ENCODE measurements around the gene DCDC1. TPM values are rescaled to one million over a fixed set of nuclear protein-coding genes. Genes with fewer than 3 reads are reported as not detected.

DCDC1 gene
- total RNA-seq, 1 experiment from 2014 or later = 0.68 TPM

- BruUV-seq (replicated peaks) = no TSS peak
- Mint-ChIP-seq H3K4me3 (ENCODE audit: low read depth, unreplicated experiment) (no peak overlapping the region), H3K27ac (ENCODE audit: unreplicated experiment) (no peak overlapping the region), H3K4me1 (ENCODE audit: low read depth, unreplicated experiment) (no peaks in the 10 kb centered on the region), H3K27me3 (ENCODE audit: unreplicated experiment) (no peaks in the 10 kb centered on the region), H3K36me3 (ENCODE audit: insufficient read depth, unreplicated experiment) (no peaks in the 10 kb centered on the region), H3K9me3 (ENCODE audit: low read depth, unreplicated experiment) (no peaks in the 10 kb centered on the region)
- intact Hi-C loops (cut with micrococcal nuclease; ENCODE audit: unreplicated experiment) = no loop called here
- DNase-seq = no peak
- no peak for TF ChIP-seq CTCF (IDR thresholded peaks at IDR 0.05; ENCODE audit: unreplicated experiment)
- CTCF ChIA-PET = no interaction called here
Measured at GRCh38 chr11:30895046-30895445, 474.5 kb downstream of the DCDC1 start.

- BruUV-seq (replicated peaks) = no TSS peak
- Mint-ChIP-seq H3K27ac (ENCODE audit: unreplicated experiment) (no peak overlapping the region), H3K36me3 (ENCODE audit: insufficient read depth, unreplicated experiment) (no peaks in the 10 kb centered on the region), H3K9me3 (ENCODE audit: low read depth, unreplicated experiment) (no peaks in the 10 kb centered on the region), H3K27me3 (ENCODE audit: unreplicated experiment) (no peaks in the 10 kb centered on the region), H3K4me1 (ENCODE audit: low read depth, unreplicated experiment) (no peaks in the 10 kb centered on the region), H3K4me3 (ENCODE audit: low read depth, unreplicated experiment) (no peak overlapping the region)
- no peak for DNase-seq
- intact Hi-C loops (cut with micrococcal nuclease; ENCODE audit: unreplicated experiment) = no loop called here
- CTCF ChIA-PET = no interaction called here
- TF ChIP-seq CTCF (IDR thresholded peaks at IDR 0.05; ENCODE audit: unreplicated experiment) = no peak
Measured at GRCh38 chr11:30893318-30893717, 476.2 kb downstream of the DCDC1 start.

- no peak for DNase-seq
- TF ChIP-seq CTCF (IDR thresholded peaks at IDR 0.05; ENCODE audit: unreplicated experiment) = no peak
- Mint-ChIP-seq H3K27ac (ENCODE audit: unreplicated experiment) (no peak overlapping the region), H3K27me3 (ENCODE audit: unreplicated experiment) (no peaks in the 10 kb centered on the region), H3K4me1 (ENCODE audit: low read depth, unreplicated experiment) (no peaks in the 10 kb centered on the region), H3K9me3 (ENCODE audit: low read depth, unreplicated experiment) (no peaks in the 10 kb centered on the region), H3K36me3 (ENCODE audit: insufficient read depth, unreplicated experiment) (no peaks in the 10 kb centered on the region), H3K4me3 (ENCODE audit: low read depth, unreplicated experiment) (no peak overlapping the region)
- CTCF ChIA-PET = no interaction called here
- no TSS peak for BruUV-seq (replicated peaks)
- intact Hi-C loops (cut with micrococcal nuclease; ENCODE audit: unreplicated experiment) = no loop called here
Measured at GRCh38 chr11:30889143-30889794, 480.3 kb downstream of the DCDC1 start.

- Mint-ChIP-seq H3K9me3 (ENCODE audit: low read depth, unreplicated experiment) (no peaks in the 10 kb centered on the region), H3K36me3 (ENCODE audit: insufficient read depth, unreplicated experiment) (no peaks in the 10 kb centered on the region), H3K27ac (ENCODE audit: unreplicated experiment) (no peak overlapping the region), H3K4me3 (ENCODE audit: low read depth, unreplicated experiment) (no peak overlapping the region), H3K4me1 (ENCODE audit: low read depth, unreplicated experiment) (no peaks in the 10 kb centered on the region), H3K27me3 (ENCODE audit: unreplicated experiment) (no peaks in the 10 kb centered on the region)
- no peak for DNase-seq
- TF ChIP-seq CTCF (IDR thresholded peaks at IDR 0.05; ENCODE audit: unreplicated experiment) = no peak
- no TSS peak for BruUV-seq (replicated peaks)
- intact Hi-C loops (cut with micrococcal nuclease; ENCODE audit: unreplicated experiment) = no loop called here
- CTCF ChIA-PET = no interaction called here
Measured at GRCh38 chr11:30879322-30880005, 490.1 kb downstream of the DCDC1 start.

Measured in Calu3 (cell line).